Bronchial epithelial cell (primary cell): ENCODE measurements around the gene RSPO4. TPM values are rescaled to one million over a fixed set of nuclear protein-coding genes. Genes with fewer than 3 reads are reported as not detected.

Experiments
- DNase-seq: peaks from one replicate; pipeline ENCODE4 v3.0.0-alpha.2; 2010; ENCODE audit warnings: low read depth
- FAIRE-seq: peaks from 2 replicates; lab custom pipeline; 2011; peaks lifted over from hg19 to GRCh38; lab: Jason Lieb, UNC
- H3K27me3 ChIP-seq: 2 replicates; pipeline ENCODE4 v1.5.1; 2011; ENCODE audit warnings: low read length; ENCODE audit not compliant: control insufficient read depth, insufficient read depth
- H3K36me3 ChIP-seq: 2 replicates; pipeline ENCODE4 v1.5.1; 2011; ENCODE audit warnings: low read length; ENCODE audit not compliant: control insufficient read depth, insufficient read depth
- H3K4me3 ChIP-seq: 2 replicates; pipeline ENCODE4 v1.5.1; 2011; ENCODE audit warnings: mild to moderate bottlenecking, low read depth, low read length, control low read depth
- CTCF ChIP-seq: IDR thresholded peaks from 2 replicates; pipeline ENCODE4 v1.5.1; 2011; ENCODE audit warnings: mild to moderate bottlenecking, moderate library complexity, low read length, control low read depth, inconsistent platforms; ENCODE audit not compliant: insufficient read depth, severe bottlenecking
- total RNA-seq: library from RNA; depleted of rRNA; stranded (reverse); fragments of >200 nt; gene quantifications from 2 replicates; pipeline ENCODE4 v1.2.1, GENCODE V29; 2014

The RSPO4 gene
- total RNA-seq, 1 donor from 2014 or later: not detected

GRCh38 chr20:944774-945410 is 57.2 kb downstream of the RSPO4 start:
- H3K36me3 ChIP-seq: no peaks in the 10 kb centered on the region
- no peaks in the 10 kb centered on the region for H3K27me3 ChIP-seq
- no peak for DNase-seq
- TF ChIP-seq CTCF: no peak
- no peak overlapping the region for H3K4me3 ChIP-seq
- FAIRE-seq: no peak

GRCh38 chr20:944148-944547 is 58.0 kb downstream of the RSPO4 start:
- no peak for DNase-seq
- no peaks in the 10 kb centered on the region for H3K27me3 ChIP-seq
- no peak for TF ChIP-seq CTCF

GRCh38 chr20:942611-943010 is 59.5 kb downstream of the RSPO4 start:
- FAIRE-seq (no peak), DNase-seq (no peak)
- Histone ChIP-seq H3K4me3 (no peak overlapping the region), H3K36me3 (no peaks in the 10 kb centered on the region), H3K27me3 (no peaks in the 10 kb centered on the region)
- no peak for TF ChIP-seq CTCF

More at GRCh38 chr20:944148-944547, 58.0 kb downstream of the RSPO4 start:
- no peak for FAIRE-seq
- Histone ChIP-seq H3K4me3 (no peak overlapping the region), H3K36me3 (no peaks in the 10 kb centered on the region)

GRCh38 chr20:940926-941325 is 61.2 kb downstream of the RSPO4 start:
- DNase-seq (no peak), FAIRE-seq (no peak)
- Histone ChIP-seq H3K27me3 (no peaks in the 10 kb centered on the region), H3K36me3 (no peaks in the 10 kb centered on the region), H3K4me3 (no peak overlapping the region)
- no peak for TF ChIP-seq CTCF

GRCh38 chr20:939606-940005 is 62.5 kb downstream of the RSPO4 start:
- no peak for FAIRE-seq
- TF ChIP-seq CTCF: no peak
- Histone ChIP-seq H3K27me3 (no peaks in the 10 kb centered on the region), H3K4me3 (no peak overlapping the region), H3K36me3 (no peaks in the 10 kb centered on the region)
- no peak for DNase-seq
